ENCODE data around the gene IGSF8.
"Not testable (repeated sequence)": the region's sequence is repeated elsewhere in the genome, so short reads cannot be mapped to it uniquely, and the experiment has no call there.

IGSF8 gene

DNA sequence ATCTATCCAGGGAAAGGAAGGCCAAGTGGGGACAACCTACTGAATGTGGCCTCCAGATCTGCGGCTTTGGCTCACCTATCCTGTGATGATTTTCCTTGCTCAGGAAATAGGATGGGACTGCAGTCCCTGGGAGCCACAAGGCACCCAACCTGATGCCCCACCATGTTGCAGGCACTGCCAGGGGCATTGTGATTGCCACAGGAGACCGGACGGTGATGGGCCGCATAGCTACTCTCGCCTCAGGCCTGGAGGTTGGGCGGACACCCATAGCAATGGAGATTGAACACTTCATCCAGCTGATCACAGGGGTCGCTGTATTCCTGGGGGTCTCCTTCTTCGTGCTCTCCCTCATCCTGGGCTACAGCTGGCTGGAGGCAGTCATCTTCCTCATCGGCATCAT is 29.0 kb upstream of the IGSF8 start:
- no peak for DNase-seq

DNA sequence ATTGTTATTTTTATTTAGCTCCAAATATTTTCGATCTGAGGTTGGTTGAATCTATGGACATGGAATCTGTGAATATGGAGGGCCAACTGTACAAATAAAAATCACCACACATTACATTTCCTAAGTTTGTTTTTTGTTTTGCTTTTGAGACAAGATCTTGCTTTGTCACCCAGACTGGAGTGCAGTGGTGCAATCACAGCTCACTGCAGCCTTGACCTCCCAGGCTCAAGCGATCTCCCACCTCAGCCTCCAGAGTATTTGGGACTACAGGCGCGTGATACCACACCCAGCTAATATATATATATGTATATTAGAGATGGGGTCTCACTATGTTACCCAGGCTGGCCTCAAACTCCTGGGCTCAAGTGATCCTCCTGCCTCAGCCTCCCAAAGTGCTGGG is 27.9 kb upstream of the IGSF8 start:
- DNase-seq, result not testable (repeated sequence)

DNA sequence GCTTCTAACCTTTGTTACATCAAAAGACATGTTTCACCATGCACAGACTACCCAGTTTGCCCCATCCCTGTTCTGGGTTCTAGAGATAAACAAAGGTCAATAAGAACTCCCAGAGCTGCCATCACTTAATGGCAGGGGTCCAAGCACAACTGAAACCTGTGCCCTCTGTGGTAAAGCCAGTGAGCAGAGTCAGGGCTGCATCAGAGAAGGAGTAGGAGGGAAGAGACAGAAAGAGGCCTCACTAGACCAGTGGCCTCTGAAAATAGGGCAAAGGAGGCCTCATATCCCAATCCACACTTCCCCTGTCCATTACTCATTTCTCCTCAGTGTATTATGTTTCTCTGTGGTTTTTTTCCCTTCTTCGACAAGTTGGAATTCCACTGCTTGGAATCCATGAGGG is 27.3 kb upstream of the IGSF8 start:
- no peak for DNase-seq

DNA sequence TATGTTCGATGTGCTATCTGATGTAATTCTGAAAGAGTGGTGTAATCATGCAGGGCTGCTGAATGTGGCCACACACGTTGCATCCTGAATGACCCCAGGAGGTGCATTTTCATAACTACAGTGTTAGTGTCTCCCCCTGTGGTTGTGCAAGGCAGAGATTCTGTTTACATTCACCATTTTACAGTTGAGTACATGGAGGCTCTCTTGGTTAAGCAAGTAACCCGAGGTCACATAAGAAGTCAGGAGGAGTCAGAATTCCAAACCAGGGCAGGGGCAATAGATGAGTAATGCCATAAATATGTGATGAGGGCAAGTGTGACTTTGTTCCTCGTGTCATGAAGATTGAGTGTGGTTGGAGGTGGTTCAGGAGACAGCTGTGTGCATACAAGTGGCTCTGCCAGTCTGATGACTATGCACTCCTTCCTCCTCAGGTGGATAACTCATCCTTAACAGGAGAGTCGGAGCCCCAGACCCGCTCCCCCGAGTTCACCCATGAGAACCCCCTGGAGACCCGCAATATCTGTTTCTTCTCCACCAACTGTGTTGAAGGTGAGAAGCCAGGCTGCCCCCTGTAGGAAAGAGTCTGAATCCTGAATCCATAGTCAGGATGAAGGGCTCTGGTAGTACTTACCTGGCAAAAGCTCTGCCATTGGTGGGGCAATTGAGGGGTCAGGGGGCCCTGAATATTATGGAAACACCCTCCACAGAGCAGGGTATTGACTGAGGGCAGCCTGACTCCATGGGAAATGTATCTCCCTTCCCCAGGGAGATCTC is 26.5 kb upstream of the IGSF8 start:
- no peak for DNase-seq

DNA sequence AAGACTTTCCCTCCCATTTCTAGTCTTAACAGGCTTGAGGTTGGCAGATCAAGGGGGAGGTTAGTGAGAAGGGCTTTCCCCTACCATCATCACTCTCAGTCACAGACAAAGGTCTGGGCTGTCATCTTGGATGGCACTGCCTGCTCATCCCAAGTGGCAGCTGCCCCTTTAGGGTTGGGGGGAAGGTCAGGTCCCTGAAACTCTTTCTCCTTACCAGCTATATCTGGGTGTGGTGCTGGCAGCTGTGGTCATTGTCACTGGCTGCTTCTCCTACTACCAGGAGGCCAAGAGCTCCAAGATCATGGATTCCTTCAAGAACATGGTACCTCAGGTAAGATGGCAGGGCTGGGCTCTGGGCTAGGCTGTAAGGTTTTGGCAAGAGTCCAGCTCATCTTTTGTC is 25.3 kb upstream of the IGSF8 start:
- no peak for DNase-seq

DNA sequence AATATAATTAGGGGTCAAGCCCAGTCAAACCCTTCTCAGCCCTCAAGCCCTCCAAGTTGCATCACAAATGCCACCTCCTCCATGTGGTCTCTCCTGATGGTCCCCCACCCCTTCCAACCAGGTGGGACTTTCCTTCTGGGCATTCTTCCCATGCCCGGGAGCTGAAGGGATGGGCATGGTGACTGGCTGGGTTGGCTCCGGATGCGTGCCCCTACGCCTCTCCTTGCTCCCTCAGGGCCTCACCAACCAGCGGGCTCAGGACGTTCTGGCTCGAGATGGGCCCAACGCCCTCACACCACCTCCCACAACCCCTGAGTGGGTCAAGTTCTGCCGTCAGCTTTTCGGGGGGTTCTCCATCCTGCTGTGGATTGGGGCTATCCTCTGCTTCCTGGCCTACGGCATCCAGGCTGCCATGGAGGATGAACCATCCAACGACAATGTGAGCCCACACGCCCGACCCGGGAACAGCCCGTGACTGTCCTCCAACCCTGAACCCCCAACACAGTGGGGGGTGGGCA is 24.6 kb upstream of the IGSF8 start:
- no peak for DNase-seq

DNA sequence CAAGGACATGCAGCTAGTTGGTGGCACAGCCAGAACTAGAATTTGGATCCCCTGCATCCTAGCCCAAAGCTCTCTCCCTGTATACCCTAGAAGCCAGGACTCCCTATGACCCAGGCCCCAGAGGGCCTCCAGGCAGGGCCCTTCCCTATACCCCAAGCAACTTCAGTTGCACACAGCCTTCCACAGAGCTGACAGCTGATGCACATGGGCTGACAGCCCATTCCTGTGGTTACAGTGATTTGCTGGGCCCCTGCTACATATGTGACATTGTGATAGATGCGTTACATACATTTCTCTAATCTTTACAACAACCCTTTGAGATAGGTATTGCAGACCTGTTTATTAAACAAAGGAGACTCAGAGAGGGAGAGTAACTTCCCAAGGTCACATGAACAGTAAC is 23.0 kb upstream of the IGSF8 start:
- no peak for DNase-seq

DNA sequence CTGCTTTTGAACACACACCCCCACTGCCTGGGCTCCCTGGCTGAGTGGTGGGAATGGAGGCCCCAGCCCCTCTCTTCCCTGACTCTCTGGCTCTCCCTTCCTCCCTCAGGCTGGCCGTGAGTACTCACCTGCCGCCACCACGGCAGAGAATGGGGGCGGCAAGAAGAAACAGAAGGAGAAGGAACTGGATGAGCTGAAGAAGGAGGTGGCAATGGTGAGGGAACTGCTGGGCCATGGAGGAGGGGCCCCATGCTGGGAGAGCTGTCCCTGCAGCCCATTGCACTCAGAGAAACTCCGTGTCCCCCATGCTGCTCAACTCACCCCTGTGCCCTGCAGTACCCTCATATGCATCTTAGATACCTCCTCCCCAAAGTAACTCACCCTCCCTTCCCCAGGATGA is 22.4 kb upstream of the IGSF8 start:
- no peak for DNase-seq

DNA sequence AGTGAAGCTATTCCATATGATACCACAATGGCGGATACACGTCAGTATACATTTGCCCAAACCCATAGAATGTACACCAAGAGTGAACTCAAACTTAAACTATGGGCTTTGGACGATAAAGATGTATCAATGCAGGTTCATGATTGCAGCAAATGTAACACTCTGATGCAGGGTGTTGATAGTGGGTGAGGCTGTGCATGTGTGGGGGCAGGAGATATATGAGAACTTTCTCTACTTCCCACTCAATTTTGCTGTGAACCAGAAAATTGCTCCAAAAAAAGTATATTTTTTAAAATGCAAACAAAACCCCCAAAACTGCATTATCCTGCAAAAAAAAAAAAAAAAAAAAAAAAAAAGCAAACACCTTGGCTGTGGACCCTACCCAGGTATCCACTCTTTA is 20.5 kb upstream of the IGSF8 start:
- DNase-seq, result no peak

DNA sequence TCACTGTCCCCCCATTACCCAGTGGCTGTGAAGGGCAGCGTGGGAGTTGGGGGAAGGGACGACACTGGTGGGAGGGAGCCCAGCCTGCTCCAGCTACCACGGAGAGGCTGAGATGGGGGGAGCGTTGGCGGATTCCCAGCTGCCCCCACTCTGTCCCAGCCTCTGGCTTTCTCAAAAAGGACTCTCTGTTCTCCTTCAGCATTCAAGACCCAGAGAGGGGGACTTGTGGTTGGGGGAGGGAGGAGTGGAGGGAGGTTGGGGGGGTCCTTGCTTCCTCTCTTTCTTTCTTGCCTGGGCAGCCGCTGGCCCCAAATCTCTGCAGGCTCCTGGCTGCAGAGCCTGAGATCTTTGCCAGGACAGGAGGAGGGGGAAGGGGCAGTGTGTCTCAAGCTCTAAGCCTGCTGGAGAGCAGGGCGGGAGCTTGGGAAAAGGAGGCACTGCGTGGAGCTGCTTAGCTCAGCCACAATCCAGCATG is 19.3 kb upstream of the IGSF8 start:
- no peak for DNase-seq

DNA sequence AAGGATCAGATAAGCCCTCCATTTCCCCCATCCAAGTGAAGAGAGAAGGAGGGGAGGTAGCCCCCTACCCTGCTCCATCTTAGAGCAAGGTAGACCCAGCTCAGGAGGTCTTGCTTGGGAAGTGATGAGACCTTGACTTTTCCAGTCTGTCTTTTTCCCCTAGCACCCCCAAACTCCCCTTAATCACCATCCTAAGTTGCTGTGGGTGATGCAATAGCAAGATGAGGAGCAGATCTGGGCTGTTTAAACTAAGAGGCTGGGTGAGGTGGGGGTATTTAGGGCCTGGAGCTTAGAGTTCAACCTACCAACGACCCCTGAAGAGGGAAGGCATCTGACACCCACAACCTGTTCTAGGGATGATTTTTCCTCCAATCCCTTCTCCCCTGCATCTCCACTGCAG is 18.9 kb upstream of the IGSF8 start:
- DNase-seq, result no peak

DNA sequence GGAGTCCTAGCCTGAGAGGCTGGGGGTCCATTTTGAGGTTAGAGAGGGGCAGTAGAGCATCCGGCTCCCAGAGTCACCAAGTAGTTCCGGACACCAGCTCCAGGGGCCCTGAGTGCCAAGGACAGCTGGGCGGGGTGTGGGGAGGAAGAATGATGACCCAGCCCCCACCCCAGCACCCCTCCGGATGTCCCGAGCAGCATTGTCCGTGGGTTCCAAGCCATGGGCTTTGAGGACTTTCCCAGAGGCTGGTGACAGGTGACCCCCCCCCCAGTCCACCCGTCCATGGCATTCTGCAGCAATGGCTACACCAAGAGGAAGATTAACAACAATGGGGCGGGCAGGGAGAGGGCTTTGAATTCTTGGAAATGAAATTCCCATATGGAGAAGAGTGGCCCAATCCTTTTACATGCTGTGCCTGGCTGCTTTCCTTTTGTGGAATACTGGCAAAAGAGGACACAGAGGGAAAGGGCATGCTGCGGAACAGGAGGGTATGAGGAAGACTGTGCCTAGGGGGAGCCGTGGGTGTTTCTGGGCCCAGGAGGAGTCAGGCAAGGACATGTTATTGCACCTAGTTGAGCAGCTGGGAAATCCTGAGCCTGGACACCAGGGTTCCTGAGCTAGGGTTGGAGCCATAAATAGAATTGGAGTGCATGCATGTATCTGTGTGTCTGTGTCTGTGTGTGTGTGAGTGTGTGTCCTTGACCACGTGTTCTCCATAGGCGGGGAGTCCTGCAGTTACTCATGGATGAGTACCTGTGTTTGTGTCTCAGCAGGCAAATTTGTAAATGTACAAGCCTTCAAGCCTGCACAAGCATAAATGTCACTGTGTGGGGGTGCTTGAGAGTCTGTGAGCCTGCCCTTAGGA is 18.1 kb upstream of the IGSF8 start:
- no peak for DNase-seq

DNA sequence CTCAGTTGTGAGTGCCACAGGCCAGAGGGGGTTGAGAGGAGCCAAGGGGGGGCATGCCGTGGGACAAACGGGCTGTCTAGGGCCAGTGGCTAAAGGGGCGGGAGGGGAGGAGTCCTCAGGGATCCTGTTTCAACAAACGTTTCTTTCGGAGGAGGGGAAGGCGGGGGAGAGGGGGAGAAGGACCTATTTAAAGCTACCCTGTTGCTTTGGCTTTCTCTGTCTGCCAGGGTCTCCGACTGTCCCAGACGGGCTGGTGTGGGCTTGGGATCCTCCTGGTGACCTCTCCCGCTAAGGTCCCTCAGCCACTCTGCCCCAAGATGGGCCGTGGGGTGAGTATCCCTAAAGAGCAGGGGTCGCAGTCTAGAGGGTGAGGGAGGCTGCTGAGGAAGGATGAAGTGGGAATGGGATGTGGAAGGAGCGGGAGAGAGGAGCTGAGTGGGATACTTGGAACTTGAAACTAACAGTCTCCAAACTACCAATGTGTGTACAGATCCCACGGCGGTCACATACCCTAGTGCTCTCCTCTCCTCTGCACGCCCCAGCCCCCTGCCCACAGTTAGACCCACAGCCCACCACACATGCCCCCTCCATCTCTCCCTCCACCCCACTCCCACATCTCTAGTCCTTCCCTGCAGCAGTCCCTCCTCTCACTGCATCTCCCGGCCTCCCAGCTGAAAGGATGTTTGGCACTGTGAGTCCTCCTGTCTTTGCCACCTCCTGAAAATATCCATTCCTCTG is 17.3 kb upstream of the IGSF8 start, which contains the start of gene ATP1A2:
ATP1A2 (plus strand) TSS at position 215 of the 738 bp plus-strand sequence; CDS start at position 318, 103 bp downstream.
- no peak for DNase-seq

DNA sequence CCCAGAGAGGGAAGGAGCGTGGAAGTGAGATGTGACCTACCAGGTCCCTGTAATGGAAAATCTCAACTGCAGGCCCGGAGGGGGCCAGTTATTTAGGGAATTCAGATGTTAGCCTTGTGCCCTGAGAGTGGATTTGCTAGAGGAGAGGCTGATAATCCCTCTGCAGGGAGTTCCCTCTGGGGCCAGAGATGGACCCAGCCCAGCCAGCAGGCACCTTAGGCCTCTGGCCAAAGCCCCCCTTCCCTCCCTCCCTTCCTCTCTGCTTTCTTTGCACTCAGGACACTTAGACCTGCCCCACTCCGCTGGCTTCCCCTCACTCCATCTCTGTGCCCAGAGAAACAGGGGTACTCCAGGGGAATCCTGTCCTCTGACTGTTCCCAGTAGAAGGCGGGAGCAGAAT is 15.7 kb upstream of the IGSF8 start:
- DNase-seq, result no peak

DNA sequence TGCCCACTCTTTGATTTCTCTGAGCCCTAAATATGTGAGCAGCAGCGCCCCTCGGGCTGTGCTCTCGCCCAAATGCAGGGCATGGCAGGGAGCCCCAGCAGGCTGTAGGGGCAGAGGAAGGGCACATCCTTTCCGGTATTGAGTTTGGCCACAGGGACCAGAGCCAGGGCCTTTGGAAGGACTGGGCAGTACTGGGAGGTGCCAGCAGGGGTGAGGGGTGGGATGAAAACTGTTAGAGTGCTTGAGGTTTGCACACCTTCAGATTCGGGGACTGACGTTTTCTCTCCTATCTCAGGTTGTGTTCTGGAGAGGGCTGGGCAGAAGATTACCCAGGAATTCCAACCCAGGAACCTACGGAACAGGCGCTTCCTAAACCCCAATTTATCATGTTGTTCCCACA is 15.0 kb upstream of the IGSF8 start:
- DNase-seq, result no peak

DNA sequence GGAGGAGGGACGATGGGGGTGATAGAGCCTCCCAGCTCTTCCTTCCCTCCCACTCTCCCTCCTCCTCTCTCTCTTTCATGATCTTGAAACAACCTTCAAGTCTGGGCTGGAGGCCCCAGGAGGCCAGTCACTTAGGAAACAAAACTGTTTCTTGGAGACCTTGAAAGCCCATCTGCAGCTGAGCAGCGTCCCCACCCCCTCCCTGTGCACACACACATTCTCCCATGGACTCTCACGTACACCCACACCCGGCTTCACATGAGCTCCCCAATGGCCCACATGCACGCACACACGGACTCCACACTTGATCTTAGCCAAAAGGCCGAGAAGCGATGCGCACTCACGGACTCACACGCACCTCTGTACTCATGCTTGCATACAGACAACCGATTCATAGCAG is 13.9 kb upstream of the IGSF8 start:
- no peak for DNase-seq

DNA sequence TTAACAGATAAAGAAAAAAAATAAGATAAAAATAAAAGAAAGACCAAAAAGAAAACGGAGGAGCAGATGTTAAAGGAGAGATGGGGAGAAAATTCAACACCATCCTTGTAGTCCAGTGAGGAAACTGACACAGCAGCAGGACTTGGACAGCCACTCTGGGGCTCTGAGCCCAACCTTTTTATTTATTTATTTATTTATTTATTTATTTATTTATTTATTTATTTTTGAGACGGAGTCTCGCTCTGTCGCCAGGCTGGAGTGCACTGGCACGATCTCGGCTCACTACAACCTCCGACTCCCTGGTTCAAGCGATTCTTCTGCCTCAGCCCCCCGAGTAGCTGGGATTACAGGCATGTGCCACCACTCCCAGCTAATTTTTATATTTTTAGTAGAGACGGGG is 13.0 kb upstream of the IGSF8 start:
- not testable (repeated sequence) for DNase-seq

DNA sequence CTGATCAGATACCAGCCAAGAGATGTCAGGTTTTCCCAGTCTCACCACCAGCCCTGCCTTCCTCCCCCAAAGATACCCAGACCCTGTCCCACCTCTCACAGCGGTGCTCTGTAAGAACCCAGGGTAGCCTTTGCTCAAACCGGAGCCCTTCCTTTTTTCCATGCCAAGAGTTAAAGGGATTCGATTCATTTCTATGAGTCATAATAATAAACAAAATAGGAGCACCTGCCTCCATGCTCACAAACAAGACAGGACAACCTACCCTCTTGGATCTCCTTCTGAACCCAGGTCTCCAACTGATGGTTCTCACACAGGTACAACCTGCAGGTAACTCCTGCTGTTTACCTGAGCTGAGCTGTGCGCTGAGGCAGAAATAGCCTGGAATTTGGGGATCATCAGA is 11.3 kb upstream of the IGSF8 start:
- DNase-seq, result no peak

DNA sequence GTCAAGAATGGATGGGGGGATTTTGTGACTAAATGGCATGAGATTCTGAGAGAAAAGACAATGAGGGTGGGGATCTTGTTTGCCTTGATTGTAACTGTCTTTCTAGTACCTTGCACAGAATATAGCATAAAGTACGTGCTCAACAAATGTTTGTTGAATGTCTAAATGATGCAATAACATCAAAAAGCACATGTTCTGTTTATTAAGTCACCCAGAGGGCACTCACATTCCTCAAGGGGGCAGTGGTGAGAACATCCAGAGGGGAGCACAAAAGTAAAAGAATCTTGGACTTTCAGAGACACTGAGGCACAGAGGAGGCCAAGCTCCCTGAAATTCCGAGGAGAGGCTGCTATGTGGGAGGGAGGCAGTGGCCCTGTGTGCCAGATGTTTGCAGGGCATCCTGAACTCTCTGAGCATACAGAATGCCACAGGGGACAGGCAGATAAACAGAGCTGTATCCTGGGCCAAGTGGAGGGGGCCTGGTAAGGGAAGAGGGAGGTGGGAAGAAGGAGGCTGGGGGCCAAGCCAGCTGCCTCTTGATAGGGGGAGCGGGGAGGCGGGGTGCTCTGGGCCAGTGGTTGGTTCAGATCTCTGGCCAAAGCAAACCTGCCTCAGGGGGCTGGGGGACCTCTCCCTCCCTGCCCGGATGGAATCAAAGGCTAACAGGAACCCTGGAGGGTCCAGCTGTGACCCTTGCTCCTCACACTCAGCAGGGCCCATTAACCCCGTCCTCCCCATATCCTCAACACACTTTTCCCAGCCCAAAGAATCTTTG is 10.7 kb upstream of the IGSF8 start:
- DNase-seq, result no peak

DNA sequence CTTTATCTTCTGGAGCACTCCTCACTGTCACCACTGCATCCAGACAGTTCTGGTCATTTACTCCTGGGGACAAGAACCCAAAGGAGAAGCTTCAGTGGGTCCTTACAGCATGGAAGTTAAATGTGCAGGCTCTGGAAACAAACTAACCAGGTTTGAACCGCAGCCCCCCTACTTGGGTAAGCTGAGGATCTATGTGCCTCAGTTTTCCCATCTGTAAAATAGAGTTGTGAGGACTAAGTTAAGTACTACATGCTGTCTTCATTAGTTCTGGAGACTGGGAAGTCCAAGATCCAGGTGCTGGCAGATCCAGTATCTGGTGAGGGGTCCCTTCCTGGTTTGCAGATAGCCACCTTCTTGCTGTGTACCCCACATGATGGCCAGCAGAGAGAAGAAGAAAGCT is 9.1 kb upstream of the IGSF8 start:
- no peak for DNase-seq

DNA sequence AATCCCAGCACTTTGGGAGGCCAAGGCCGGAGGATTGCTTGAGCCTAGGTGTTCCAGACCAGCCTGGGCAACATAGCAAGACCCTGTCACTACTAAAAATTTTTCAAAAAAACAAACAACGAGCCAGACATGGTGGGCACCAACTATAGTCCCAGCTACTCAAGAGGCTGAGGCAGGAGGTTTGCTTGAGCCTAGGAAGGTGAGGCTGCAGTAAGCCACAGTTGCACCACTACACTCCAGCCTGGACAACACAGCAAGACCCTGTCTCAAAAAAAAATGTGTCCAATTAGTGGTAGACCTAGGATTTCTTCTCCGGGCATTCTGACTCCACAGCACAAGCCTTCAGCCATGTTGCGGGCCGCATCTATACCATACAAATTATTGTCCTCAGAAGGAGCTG is 6.7 kb upstream of the IGSF8 start:
- no peak for DNase-seq

DNA sequence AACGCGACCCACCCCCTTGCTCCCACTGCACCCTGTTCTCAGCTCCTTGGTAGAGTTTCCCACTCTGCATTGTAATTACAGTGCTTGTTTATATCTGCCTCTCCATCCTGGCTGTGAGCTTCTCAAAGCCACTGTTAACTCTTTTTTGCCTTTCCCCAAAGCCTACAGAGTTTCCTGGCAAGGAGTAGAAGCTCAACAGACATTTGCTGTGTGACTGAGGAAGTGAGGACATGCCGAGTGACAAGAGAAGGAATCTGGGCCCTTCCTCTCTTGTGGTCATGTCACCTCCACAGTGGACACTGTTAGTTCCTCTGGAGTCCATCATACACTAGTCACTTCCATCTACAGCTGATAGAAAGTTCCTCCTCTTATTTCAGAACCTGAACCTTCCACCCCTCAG is 6.1 kb upstream of the IGSF8 start:
- DNase-seq, result no peak
